ENCODE measurements around the gene MOK.
"Not testable (repeated sequence)": the region's sequence is repeated elsewhere in the genome, so short reads cannot be mapped to it uniquely, and the experiment has no call there.

Gene MOK

GRCh38 chr14:102314242-102315011 lies 9.5 kb upstream of the MOK start:
- Histone ChIP-seq H3K79me2 (ENCODE audit: low read length) (no peaks in the 10 kb centered on the region), H3K4me3 (ENCODE audit: low read length) (peak overlapping the region; percentile 88), H2AFZ (ENCODE audit: low read depth, low read length) (peak overlapping the region; percentile 92), H3K4me2 (ENCODE audit: low read length) (peak overlapping the region; percentile 83), H3K9me3 (ENCODE audit: insufficient read depth, low read length) (no peaks in the 10 kb centered on the region), H3K27ac (ENCODE audit: low read length) (no peak overlapping the region), H3K4me1 (ENCODE audit: low read length) (peaks cover 31% of the 10 kb centered on the region), H4K20me1 (ENCODE audit: insufficient read depth, low read length) (no peaks in the 10 kb centered on the region), H3K27me3 (ENCODE audit: low read depth, low read length) (no peaks in the 10 kb centered on the region), H3K36me3 (replicated peaks; ENCODE audit: low read depth, low read length) (no peaks in the 10 kb centered on the region), H3K9ac (ENCODE audit: low read length) (peak overlapping the region; percentile 61)
- TF ChIP-seq CTCF (IDR thresholded peaks at IDR 0.05; ENCODE audit: low read depth, low read length) (peak; percentile 93), EZH2phosphoT487 (IDR thresholded peaks at IDR 0.05; ENCODE audit: low read depth) (no peak)

- H3K79me2 ChIP-seq (ENCODE audit: low read length) = no peaks in the 10 kb centered on the region
- TF ChIP-seq CTCF (IDR thresholded peaks at IDR 0.05; ENCODE audit: low read depth, low read length) = no peak
- TF ChIP-seq EZH2phosphoT487 (IDR thresholded peaks at IDR 0.05; ENCODE audit: low read depth) = no peak
- no peak overlapping the region for H3K27ac ChIP-seq (ENCODE audit: low read length)
- peaks cover 6% of the 10 kb centered on the region for H3K4me1 ChIP-seq (ENCODE audit: low read length)
- no peak overlapping the region for H3K4me2 ChIP-seq (ENCODE audit: low read length)
- H2AFZ ChIP-seq (ENCODE audit: low read depth, low read length) = no peak overlapping the region
- H3K9ac ChIP-seq (ENCODE audit: low read length) = no peak overlapping the region
- H3K9me3 ChIP-seq (ENCODE audit: insufficient read depth, low read length) = no peaks in the 10 kb centered on the region
- H4K20me1 ChIP-seq (ENCODE audit: insufficient read depth, low read length) = no peaks in the 10 kb centered on the region
- no peaks in the 10 kb centered on the region for H3K36me3 ChIP-seq (replicated peaks; ENCODE audit: low read depth, low read length)
- H3K27me3 ChIP-seq (ENCODE audit: low read depth, low read length) = no peaks in the 10 kb centered on the region
- no peak overlapping the region for H3K4me3 ChIP-seq (ENCODE audit: low read length)
These were observed 1.3 kb downstream of the MOK start for GRCh38 chr14:102303664-102304063.

DNA sequence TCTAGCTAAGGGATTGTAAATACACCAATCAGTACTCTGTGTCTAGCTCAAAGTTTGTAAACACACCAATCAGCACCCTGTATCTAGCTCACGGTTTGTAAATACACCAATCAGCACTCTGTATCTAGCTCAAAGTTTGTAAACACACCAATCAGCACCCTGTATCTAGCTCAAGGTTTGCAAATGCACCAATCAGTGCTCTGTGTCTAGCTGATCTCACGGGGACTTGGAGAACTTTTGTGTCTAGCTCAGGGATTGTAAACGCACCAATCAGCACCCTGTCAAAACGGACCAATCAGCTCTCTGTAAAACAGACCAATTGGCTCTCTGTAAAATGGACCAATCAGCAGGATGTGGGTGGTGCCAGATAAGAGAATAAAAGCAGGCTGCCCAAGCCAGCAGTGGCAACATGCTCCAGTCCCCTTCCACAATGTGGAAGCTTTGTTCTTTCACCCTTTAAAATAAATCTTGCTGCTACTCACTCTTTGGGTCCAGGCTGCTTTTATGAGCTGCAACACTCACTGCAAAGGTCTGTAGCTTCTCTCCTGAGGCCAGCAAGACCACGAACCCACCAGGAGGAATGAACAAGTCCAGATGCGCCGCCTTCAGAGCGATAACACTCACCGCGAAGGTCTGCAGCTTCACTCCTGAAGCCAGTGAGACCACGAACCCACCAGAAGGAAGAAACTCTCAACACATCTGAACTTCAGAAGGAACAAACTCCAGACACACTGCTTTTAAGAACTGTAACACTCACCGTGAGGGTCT lies 6.5 kb downstream of the MOK start:
- H3K4me2 ChIP-seq (ENCODE audit: low read length); H3K4me3 ChIP-seq (ENCODE audit: low read length); H4K20me1 ChIP-seq (ENCODE audit: insufficient read depth, low read length); H3K79me2 ChIP-seq (ENCODE audit: low read length); H3K9ac ChIP-seq (ENCODE audit: low read length); H3K36me3 ChIP-seq (replicated peaks; ENCODE audit: low read depth, low read length); H3K4me1 ChIP-seq (ENCODE audit: low read length); H3K9me3 ChIP-seq (ENCODE audit: insufficient read depth, low read length); H3K27ac ChIP-seq (ENCODE audit: low read length); H3K27me3 ChIP-seq (ENCODE audit: low read depth, low read length); H2AFZ ChIP-seq (ENCODE audit: low read depth, low read length): not testable (repeated sequence)

- no peaks in the 10 kb centered on the region for H4K20me1 ChIP-seq (ENCODE audit: insufficient read depth, low read length)
- no peaks in the 10 kb centered on the region for H3K36me3 ChIP-seq (replicated peaks; ENCODE audit: low read depth, low read length)
- no peaks in the 10 kb centered on the region for H3K9me3 ChIP-seq (ENCODE audit: insufficient read depth, low read length)
- H2AFZ ChIP-seq (ENCODE audit: low read depth, low read length) = no peak overlapping the region
- no peak overlapping the region for H3K4me2 ChIP-seq (ENCODE audit: low read length)
- no peaks in the 10 kb centered on the region for H3K27me3 ChIP-seq (ENCODE audit: low read depth, low read length)
- no peaks in the 10 kb centered on the region for H3K79me2 ChIP-seq (ENCODE audit: low read length)
- no peak for TF ChIP-seq CTCF (IDR thresholded peaks at IDR 0.05; ENCODE audit: low read depth, low read length)
- TF ChIP-seq EZH2phosphoT487 (IDR thresholded peaks at IDR 0.05; ENCODE audit: low read depth) = no peak
- no peak overlapping the region for H3K4me3 ChIP-seq (ENCODE audit: low read length)
- H3K4me1 ChIP-seq (ENCODE audit: low read length) = no peaks in the 10 kb centered on the region
- H3K27ac ChIP-seq (ENCODE audit: low read length) = no peak overlapping the region
- no peak overlapping the region for H3K9ac ChIP-seq (ENCODE audit: low read length)
These were observed 7.4 kb downstream of the MOK start for GRCh38 chr14:102297436-102298170.

All from OCI-LY3 (cell line).